ENCODE measurements around the gene PCDHGA7.
"Not testable (repeated sequence)": the region's sequence is repeated elsewhere in the genome, so short reads cannot be mapped to it uniquely, and the experiment has no call there.

PCDHGA7 gene

GRCh38 chr5:141398608-141399007, 16.1 kb downstream of the PCDHGA7 start:
- Histone ChIP-seq H3K27me3 (ENCODE audit: insufficient read depth, low read depth, severe bottlenecking) (no peaks in the 10 kb centered on the region), H3K9me3 (ENCODE audit: severe bottlenecking) (peaks cover 4% of the 10 kb centered on the region), H3K36me3 (no peaks in the 10 kb centered on the region), H3K4me3 (ENCODE audit: low read depth, low read length) (no peak overlapping the region), H3K27ac (no peak overlapping the region)
- no peak for DNase-seq
- no peak for TF ChIP-seq CTCF (IDR thresholded peaks at IDR 0.05; ENCODE audit: low read depth, low read length)

GRCh38 chr5:141399555-141400258, 17.2 kb downstream of the PCDHGA7 start:
- Histone ChIP-seq H3K9me3 (ENCODE audit: severe bottlenecking) (peaks cover 4% of the 10 kb centered on the region), H3K36me3 (no peaks in the 10 kb centered on the region), H3K27me3 (ENCODE audit: insufficient read depth, low read depth, severe bottlenecking) (no peaks in the 10 kb centered on the region), H3K27ac (no peak overlapping the region), H3K4me3 (ENCODE audit: low read depth, low read length) (no peak overlapping the region)
- DNase-seq = no peak
- TF ChIP-seq CTCF (IDR thresholded peaks at IDR 0.05; ENCODE audit: low read depth, low read length) = no peak

GRCh38 chr5:141402553-141403243, 20.2 kb downstream of the PCDHGA7 start, which contains the start of gene PCDHGA9:
Gene PCDHGA9 (plus strand): TSS chr5:141402778. CDS start chr5:141402953, 175 bp downstream.
- Histone ChIP-seq H3K36me3 (no peaks in the 10 kb centered on the region), H3K4me3 (ENCODE audit: low read depth, low read length) (no peak within 1 kb of the TSS), H3K27ac (no peak within 1 kb of the TSS), H3K9me3 (ENCODE audit: severe bottlenecking) (peaks cover 4% of the 10 kb centered on the region), H3K27me3 (ENCODE audit: insufficient read depth, low read depth, severe bottlenecking) (no peaks in the 10 kb centered on the region)
- peak; percentile 30 for DNase-seq
- peak; percentile 45 for TF ChIP-seq CTCF (IDR thresholded peaks at IDR 0.05; ENCODE audit: low read depth, low read length)

- H3K36me3 ChIP-seq = no peaks in the 10 kb centered on the region
- no peak for TF ChIP-seq CTCF (IDR thresholded peaks at IDR 0.05; ENCODE audit: low read depth, low read length)
- peaks cover 4% of the 10 kb centered on the region for H3K9me3 ChIP-seq (ENCODE audit: severe bottlenecking)
- no peak overlapping the region for H3K4me3 ChIP-seq (ENCODE audit: low read depth, low read length)
- H3K27me3 ChIP-seq (ENCODE audit: insufficient read depth, low read depth, severe bottlenecking) = no peaks in the 10 kb centered on the region
- no peak for DNase-seq
- no peak overlapping the region for H3K27ac ChIP-seq
Observed at GRCh38 chr5:141403387-141403786, 20.8 kb downstream of the PCDHGA7 start.

- H3K36me3 ChIP-seq; H3K27me3 ChIP-seq (ENCODE audit: insufficient read depth, low read depth, severe bottlenecking); H3K27ac ChIP-seq; H3K9me3 ChIP-seq (ENCODE audit: severe bottlenecking); H3K4me3 ChIP-seq (ENCODE audit: low read depth, low read length); DNase-seq: not testable (repeated sequence)
- TF ChIP-seq CTCF (IDR thresholded peaks at IDR 0.05; ENCODE audit: low read depth, low read length) = 0 out of 2 replicates have a peak, but pooled peaks have one; percentile 31
Observed at GRCh38 chr5:141407790-141408505, 25.4 kb downstream of the PCDHGA7 start, which contains the start of gene PCDHGB6. Gene PCDHGB6 (plus strand): TSS chr5:141408021. CDS start chr5:141408203, 182 bp downstream.
